Measurements from ENCODE around the gene SPARCL1.

- TF ChIP-seq, protein P1, sequence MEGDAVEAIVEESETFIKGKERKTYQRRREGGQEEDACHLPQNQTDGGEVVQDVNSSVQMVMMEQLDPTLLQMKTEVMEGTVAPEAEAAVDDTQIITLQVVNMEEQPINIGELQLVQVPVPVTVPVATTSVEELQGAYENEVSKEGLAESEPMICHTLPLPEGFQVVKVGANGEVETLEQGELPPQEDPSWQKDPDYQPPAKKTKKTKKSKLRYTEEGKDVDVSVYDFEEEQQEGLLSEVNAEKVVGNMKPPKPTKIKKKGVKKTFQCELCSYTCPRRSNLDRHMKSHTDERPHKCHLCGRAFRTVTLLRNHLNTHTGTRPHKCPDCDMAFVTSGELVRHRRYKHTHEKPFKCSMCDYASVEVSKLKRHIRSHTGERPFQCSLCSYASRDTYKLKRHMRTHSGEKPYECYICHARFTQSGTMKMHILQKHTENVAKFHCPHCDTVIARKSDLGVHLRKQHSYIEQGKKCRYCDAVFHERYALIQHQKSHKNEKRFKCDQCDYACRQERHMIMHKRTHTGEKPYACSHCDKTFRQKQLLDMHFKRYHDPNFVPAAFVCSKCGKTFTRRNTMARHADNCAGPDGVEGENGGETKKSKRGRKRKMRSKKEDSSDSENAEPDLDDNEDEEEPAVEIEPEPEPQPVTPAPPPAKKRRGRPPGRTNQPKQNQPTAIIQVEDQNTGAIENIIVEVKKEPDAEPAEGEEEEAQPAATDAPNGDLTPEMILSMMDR (IDR thresholded peaks at IDR 0.05): no peak
- TF ChIP-seq POLR2A (IDR thresholded peaks at IDR 0.05): no peak
Observed at GRCh38 chr4:87481377-87481776, 47.8 kb downstream of the SPARCL1 start.
